CD4-positive, alpha-beta T cell treated with Interleukin-4 for 1 hour (primary cell): ENCODE measurements around the gene ZBTB1.
"Not testable (repeated sequence)": the region's sequence is repeated elsewhere in the genome, so short reads cannot be mapped to it uniquely, and the experiment has no call there.

Experiments
- DNase-seq, 2 donors: peaks; one replicate each; pipeline ENCODE4 v3.0.0-alpha.2; 2020 to 2022

ZBTB1 gene

DNA sequence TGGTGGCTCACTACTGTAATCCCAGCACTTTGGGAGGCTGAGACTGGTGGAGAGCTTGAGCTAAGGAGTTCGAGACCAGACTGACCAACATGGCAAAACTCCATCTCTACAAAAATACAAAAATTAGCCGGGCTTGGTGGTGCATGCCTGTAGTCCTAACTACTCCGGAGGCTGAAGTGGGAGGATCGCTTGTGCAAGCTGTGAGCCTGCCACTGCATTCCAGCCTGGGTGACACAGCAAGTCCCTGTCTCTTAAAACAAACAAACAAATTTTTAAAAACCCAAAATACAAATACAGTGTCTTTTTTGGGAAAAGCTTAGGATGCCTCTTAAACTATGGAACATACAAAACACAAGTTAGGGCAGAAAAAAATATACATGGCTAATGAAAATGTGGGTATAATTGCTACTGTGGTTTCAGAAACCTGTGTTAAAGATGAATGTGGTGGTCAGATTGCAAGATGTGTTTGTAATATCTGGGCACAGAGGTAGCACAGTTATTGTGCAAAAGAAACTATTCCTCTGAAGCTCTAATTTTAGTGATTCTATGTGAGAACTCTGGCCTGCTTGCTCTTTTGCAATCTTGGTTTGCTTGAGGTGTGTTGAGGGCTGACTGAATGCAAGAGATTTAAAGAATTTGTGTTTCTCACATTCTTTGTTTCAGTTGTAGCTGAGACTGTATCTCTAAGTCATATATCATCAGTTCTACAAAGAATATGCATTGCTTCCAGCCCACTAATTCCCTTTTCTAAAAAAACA lies 32.1 kb downstream of the ZBTB1 start:
- DNase-seq, result no peak

DNA sequence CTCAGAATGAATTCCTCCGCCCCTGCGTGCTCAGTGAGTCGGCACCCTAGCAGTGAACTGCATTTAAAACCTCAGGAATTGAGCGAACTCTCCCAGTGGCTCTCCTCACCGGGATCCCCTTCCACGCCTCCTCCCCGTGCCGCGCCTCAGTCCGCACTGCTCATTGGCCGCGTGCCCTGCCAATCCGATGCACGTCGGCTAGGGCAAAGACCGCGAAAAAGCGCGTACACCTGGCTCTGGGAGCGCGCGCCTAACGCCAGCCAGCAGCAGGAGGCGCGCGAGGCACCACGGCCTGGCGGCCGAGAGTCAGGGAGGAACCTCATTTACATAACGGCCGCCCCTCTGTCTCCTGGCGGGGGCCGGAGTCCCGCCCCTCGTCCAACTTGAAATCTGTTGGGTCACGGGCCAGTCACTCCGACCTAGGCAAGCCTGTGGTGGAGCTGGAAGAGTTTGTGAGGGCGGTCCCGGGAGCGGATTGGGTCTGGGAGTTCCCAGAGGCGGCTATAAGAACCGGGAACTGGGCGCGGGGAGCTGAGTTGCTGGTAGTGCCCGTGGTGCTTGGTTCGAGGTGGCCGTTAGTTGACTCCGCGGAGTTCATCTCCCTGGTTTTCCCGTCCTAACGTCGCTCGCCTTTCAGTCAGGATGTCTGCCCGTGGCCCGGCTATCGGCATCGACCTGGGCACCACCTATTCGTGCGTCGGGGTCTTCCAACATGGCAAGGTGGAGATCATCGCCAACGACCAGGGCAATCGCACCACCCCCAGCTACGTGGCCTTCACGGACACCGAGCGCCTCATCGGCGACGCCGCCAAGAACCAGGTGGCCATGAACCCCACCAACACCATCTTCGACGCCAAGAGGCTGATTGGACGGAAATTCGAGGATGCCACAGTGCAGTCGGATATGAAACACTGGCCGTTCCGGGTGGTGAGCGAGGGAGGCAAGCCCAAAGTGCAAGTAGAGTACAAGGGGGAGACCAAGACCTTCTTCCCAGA lies 35.9 kb downstream of the ZBTB1 start, which contains the start of gene HSPA2:
TSS of gene HSPA2 (plus strand) at position 534 of the 995 bp plus-strand sequence. CDS start at position 643, 109 bp downstream.
- DNase-seq, result peak; percentile 96 to 98

- DNase-seq, result peak; percentile 16 to 18
Measured at GRCh38 chr14:64541261-64541971, 36.8 kb downstream of the ZBTB1 start.

DNA sequence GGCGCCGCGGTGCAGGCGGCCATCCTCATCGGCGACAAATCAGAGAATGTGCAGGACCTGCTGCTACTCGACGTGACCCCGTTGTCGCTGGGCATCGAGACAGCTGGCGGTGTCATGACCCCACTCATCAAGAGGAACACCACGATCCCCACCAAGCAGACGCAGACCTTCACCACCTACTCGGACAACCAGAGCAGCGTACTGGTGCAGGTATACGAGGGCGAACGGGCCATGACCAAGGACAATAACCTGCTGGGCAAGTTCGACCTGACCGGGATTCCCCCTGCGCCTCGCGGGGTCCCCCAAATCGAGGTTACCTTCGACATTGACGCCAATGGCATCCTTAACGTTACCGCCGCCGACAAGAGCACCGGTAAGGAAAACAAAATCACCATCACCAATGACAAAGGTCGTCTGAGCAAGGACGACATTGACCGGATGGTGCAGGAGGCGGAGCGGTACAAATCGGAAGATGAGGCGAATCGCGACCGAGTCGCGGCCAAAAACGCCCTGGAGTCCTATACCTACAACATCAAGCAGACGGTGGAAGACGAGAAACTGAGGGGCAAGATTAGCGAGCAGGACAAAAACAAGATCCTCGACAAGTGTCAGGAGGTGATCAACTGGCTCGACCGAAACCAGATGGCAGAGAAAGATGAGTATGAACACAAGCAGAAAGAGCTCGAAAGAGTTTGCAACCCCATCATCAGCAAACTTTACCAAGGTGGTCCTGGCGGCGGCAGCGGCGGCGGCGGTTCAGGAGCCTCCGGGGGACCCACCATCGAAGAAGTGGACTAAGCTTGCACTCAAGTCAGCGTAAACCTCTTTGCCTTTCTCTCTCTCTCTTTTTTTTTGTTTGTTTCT lies 37.6 kb downstream of the ZBTB1 start:
- peak in 1 of 2 donors; percentile 11 for DNase-seq

GRCh38 chr14:64542836-64543201 lies 38.2 kb downstream of the ZBTB1 start:
- DNase-seq, result no peak

- DNase-seq, result no peak
Measured at GRCh38 chr14:64544607-64545312, 40.2 kb downstream of the ZBTB1 start.

- no peak for DNase-seq
Measured at GRCh38 chr14:64549016-64549415, 44.4 kb downstream of the ZBTB1 start.

GRCh38 chr14:64549791-64550620 lies 45.4 kb downstream of the ZBTB1 start, which contains the start of gene PPP1R36:
Gene PPP1R36, plus strand, starts transcription at chr14:64549961. Its CDS starts 37 bp downstream, at chr14:64549998.
- peak; percentile 18 to 40 for DNase-seq

DNA sequence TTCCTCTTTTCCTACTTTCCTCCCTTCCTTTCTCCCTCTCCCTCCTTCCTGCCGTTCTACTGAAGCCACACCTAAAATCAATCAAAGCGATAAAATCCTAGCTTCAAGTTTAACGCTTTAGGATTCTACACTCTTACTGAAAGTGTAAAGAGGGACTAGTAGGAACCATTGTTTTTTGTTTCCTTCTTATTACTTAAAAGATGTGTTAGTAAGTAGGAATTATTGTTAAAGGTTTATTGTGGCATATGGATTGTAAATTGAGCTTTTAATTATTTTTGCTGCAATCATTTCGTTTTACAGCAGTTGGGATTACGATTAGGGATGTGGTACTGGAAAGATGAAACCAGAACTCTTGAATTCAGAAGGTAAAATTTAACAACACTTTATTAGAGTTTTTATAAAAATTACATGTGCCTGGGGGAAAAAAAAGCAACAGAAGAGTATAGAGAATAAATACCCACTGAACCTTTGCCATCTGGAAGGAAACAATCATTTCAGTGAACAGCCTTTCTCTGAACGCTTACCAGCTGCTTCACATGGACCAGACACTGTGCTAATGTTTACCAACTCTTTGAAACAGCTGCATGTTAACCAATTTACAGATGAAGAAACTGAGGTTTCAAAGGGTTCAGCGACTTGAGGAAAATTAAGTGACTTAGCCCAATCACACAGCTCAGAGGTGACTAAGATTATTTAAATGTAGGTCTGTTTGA lies 46.2 kb downstream of the ZBTB1 start:
- DNase-seq, result no peak

DNA sequence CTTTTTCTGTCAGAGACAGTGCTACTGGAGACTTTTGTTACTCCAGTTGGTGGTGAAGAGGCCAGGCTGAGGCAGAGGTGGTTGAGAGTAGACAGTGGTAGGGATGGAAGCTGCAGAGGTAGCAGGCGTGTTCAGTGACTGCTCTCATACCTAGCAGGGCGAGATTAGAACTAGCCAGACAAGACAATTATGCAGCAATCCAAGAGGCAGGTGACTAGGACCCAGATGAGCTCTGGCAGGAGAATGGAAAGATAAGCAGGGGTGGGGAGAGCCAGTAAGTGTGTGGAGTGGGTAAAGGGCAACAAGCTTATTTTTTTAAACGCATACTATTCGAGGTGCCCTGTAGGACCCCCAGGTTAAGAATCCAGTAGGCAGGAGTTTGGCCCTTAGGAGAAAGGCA lies 50.0 kb downstream of the ZBTB1 start:
- no peak for DNase-seq

GRCh38 chr14:64556526-64556925 lies 52.0 kb downstream of the ZBTB1 start:
- DNase-seq, result no peak

GRCh38 chr14:64558216-64558615 lies 53.6 kb downstream of the ZBTB1 start:
- DNase-seq, result not testable (repeated sequence)

- no peak for DNase-seq
Measured at GRCh38 chr14:64561631-64562030, 57.1 kb downstream of the ZBTB1 start.

DNA sequence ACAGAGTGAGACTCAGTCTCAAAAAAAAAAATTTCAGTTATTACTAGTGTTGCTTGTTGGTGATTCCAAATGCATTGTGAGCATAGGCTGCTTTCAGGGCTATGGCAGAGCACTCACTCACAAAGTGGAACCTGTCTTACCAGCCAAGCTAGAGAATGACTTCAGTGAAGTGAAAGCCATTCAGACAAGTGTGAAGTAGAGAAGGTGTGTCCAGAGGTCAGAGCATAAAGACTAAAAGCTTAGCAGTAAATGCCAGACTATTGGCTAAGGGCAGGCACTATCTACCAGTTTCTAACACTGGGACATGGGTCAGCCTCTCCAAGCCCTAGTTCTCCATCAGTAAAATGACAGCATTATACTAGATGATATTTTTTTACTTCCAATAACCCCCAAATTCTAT lies 57.9 kb downstream of the ZBTB1 start:
- no peak for DNase-seq

- no peak for DNase-seq
Measured at GRCh38 chr14:64563696-64564095, 59.1 kb downstream of the ZBTB1 start.

GRCh38 chr14:64566651-64567122 lies 62.1 kb downstream of the ZBTB1 start:
- no peak for DNase-seq

DNA sequence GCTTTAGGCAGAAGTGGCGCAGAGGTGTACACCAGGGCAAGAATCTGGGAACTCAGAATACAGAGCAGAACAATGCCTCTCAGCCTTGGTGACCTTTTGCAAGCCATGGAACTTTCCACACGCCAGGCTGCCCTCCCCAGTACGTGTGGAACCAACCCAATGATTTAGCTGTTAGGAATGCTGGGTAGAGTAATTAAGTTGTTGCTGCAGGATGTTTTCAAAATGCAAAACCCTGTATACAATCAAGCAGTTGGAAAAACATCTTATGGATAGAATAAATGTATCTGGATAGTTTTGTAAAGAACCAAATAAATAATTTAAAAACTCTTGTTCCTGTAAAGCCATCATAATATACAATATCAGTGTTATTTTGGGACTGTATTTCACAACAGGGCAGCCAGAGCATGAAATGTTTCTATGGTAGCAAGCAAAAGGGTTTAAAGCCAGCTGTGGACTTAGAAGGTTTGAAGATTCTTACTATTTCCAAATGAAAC lies 64.6 kb downstream of the ZBTB1 start:
- no peak for DNase-seq

- not testable (repeated sequence) for DNase-seq
Measured at GRCh38 chr14:64569646-64570045, 65.1 kb downstream of the ZBTB1 start.
